GM21367 (cell line): ENCODE data around the gene KCNH5.
"Not testable (repeated sequence)": the region's sequence is repeated elsewhere in the genome, so short reads cannot be mapped to it uniquely, and the experiment has no call there.

Experiments used
- ATAC-seq: cut with Tn5 transposase; IDR thresholded peaks from one replicate; pipeline ENCODE4 v1.9.1; 2021; ENCODE audit not compliant: unreplicated experiment

Gene KCNH5

GRCh38 chr14:62894736-62895135, 150.5 kb downstream of the KCNH5 start:
- ATAC-seq = no peak

- no peak for ATAC-seq
Observed at GRCh38 chr14:62889364-62889763, 155.9 kb downstream of the KCNH5 start.

- ATAC-seq = no peak
Observed at GRCh38 chr14:62886461-62886860, 158.8 kb downstream of the KCNH5 start.

- ATAC-seq = no peak
Observed at GRCh38 chr14:62885451-62885850, 159.8 kb downstream of the KCNH5 start.

DNA sequence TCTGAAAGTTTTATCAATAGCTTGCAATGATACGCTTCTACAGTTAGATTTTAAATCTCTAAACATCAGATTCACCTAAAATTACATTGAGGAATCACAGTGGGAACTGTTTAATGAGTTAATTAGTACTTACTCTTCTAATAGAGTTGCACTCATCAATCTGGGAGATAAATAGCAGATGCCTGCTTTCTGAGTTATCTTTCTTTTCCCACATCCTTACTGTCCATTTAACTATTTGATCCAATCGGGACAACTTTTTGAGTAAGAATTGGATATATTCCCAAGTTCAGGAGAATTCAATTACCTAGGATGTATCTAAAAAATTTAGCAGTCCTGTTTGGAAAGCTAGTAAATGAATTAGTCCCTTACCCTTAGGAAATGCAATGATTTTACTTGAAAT, 162.3 kb downstream of the KCNH5 start:
- ATAC-seq = no peak

DNA sequence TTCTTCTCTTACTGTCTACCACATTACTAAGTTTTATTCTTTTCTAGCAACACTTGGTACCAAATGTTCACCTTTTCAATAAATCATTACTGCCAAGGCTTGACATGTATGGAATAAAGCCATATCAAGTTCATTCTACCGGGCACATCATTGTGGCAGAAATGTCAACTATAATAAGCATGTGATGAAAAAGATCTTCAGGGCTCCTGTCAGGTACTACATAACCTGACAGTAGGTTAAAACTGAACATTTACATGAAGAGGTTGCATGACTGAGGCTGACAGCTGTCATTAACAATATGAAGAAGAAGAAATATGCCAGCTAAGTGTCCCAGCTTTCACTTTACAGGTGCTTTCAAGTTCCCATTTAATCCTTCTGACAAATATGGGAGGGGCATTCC, 178.9 kb downstream of the KCNH5 start:
- ATAC-seq = no peak

DNA sequence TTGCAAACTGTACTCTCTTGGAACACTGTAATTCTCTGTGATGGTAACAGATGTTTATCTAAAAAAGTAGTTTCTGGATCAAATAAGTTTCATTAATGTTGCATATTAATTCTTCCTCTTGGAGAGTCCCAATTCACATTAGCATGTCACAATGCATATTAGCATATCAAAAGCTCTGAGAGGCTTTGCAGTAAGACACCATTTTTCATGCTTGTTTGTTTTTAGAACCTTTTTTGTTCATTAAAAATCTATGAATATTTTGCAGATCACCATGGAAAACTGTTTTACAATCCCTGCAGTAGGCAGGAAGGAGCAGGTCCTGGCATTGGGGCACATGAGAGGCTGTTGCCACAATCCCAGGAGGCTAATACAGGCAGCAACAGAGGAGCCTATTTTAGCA, 180.7 kb downstream of the KCNH5 start:
- ATAC-seq = no peak

DNA sequence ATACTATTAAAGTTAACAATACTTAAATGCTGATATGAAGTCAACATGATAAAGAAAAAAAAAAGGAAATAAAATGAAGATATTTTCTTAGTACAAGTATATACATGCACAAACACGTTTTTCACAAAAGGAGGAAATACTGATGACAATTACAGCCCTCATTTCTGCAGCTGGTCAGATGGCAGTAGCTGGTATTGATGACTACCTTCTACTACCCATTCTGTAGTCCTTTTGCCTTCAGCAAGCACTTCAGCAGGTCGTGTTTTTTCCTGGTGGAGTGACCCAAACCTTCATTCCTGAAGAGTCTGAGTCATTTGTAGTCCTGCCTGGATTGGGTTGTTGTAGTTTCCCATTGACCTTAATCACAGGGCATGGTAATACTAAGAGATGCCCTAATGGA, 187.2 kb downstream of the KCNH5 start:
- ATAC-seq = not testable (repeated sequence)

- ATAC-seq = no peak
Observed at GRCh38 chr14:62854951-62855350, 190.3 kb downstream of the KCNH5 start.

DNA sequence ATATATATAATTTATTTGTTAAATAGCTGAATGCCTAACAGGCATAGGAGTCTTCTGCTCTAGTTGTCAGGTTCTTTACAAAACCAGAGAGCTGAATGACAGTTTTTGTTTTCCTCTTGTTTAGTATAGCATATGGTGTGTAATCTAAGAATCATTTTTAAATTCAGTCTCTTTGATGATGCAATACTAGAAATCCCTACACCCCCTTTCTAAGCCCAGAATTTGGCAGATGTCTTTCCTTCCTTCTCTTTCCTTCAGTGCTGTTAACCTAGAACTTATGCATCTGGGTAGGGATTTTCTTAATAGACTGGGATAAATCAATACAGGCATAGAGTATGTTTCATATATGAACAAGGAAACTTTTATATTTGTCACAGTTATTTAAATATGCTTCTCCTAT, 198.1 kb downstream of the KCNH5 start:
- ATAC-seq = no peak

DNA sequence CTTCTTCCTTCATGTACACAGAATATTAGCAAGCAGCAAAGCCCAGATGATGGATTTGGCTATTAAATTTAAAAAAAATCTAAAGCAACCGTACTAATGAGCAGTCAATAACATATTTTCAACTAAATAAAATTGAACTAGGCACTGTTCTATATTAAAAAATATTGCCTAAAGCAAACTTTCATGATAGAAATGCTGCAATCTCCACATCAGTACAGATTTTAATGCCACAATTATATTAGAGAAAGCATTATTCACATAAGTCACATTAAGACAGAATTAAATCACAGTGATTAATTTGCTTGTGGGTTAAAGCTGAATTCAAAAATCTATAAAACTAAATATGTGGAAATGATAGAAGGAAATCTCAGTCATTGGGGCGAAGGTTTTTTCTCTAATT, 200.7 kb downstream of the KCNH5 start:
- no peak for ATAC-seq

GRCh38 chr14:62824086-62824485, 221.2 kb downstream of the KCNH5 start:
- no peak for ATAC-seq

DNA sequence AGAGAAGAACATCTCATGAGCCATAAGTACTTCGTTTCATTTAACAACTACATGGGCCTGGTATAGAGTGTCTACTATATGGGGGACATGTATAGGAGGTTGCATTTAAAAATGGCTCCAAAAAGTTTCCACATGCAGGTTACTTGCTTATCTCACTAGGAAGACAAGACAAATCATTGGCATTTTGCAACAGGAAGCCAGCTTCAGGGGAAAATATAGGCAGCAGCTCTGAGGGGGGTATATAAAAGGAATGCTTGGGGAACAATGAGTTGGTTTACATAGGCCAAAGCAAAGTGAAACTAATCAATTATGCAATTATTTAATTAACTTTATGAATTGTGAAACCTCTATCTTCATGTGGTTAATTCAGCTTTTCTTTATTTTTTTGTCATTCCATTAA, 225.3 kb downstream of the KCNH5 start:
- ATAC-seq = no peak

DNA sequence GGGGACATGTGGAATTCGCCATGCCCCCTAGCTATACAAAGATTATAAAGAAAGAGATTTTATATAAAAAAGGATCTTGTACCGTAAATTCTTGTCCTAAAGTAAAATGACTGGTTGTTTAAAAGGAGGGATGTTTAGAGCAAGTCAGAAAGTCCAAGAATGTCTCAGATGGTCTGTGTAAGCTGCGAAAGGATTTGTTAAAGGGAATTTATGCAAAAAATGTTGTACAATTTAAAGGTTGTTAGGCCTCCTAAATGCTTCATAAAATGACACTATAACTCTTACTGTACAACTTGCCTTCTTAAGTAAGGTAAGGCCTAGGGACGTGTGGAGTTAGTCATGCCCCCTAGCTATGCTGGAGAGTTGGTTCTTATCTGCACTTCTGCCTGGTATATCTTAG, 237.6 kb downstream of the KCNH5 start:
- ATAC-seq = no peak

- ATAC-seq = no peak
Observed at GRCh38 chr14:62800577-62800976, 244.7 kb downstream of the KCNH5 start.

DNA sequence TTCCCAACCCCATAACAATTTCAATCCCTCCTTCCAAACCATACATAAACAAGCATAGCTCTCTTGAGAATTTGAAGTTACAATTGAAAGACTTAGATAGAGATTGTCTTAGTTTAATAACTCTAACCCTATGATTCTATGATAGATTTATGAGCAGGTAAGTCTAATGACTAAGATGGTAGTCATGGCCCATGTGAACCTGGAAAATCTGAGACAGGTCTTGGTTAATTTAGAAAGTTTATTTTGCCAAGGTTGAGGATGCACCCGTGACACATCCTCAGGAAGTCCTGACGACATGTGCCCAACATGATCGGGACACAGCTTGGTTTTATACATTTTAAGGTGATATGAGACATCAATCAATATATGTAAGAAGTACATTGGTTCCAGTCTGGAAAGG, 248.8 kb downstream of the KCNH5 start:
- ATAC-seq = no peak

DNA sequence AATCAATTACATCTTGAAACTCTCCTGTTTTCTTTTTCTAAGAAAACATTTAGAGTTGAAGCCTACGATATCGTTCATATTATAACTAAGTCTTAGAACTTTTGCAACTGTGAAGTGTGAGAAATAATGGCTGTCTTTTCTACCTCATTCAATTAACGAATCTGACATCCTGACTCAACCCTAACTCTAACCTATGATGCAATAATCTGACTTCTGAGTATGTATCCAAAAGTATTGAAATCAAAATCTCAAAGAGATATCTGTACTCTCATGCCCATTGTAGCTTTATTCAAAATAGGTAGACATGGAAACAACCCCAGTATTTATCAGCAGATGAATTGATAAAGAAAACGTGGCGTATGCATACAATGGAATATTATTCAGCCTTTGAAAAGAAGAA, 252.7 kb downstream of the KCNH5 start:
- no peak for ATAC-seq

- not testable (repeated sequence) for ATAC-seq
Observed at GRCh38 chr14:62781328-62781727, 263.9 kb downstream of the KCNH5 start.

DNA sequence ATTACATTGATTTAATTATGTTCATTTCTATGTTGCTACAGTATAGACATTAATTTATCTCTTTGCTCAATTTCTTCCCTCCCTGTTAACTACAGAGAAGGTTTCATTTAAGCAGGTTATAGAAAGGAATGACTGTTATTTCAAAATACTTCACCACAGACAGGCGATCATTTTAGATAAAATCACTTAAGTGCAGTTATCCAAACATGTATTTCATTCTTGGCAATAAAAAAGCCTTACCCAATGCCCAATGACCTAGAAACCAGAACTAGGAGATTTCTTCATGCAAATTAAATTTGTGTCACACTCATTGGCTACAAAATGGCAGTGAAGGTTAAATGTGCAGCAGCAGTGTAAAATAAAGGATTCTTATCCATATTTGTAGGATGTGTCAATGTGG, 266.4 kb downstream of the KCNH5 start:
- no peak for ATAC-seq

- no peak for ATAC-seq
Observed at GRCh38 chr14:62778310-62778709, 266.9 kb downstream of the KCNH5 start.

GRCh38 chr14:62777510-62777909, 267.7 kb downstream of the KCNH5 start:
- no peak for ATAC-seq

GRCh38 chr14:62776300-62776699, 269.0 kb downstream of the KCNH5 start:
- ATAC-seq = no peak

DNA sequence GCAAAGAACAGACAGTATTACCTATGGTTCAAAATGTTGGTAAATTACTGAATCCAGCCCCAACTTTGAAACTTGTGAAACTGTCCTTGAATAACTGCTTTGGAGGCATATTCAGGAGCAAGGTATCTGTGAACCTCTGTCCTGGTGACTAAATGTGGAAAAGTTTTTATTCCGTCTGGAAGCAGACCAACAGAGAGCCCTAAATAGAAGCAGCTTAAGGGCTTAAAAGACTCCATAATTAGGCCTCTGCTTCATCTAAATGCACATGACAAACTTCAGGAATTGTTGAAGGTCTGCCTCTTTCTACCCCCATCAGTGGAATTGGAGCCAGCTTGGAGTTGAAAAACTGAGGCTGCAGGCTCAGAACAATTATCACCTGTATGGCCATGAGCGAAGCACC, 276.5 kb downstream of the KCNH5 start:
- no peak for ATAC-seq

- ATAC-seq = no peak
Observed at GRCh38 chr14:62763951-62764350, 281.3 kb downstream of the KCNH5 start.
